SK-N-SH treated with all-trans-retinoic acid at 6 μM for 48 hours (cell line): ENCODE data around the gene IPO4.

Experiments used
- GLIS3 ChIP-seq: fragments of 250-450 bp; sonication (Bioruptor Pico); IDR thresholded peaks from 2 replicates; pipeline ENCODE4 v1.5.0; 2020; ENCODE audit warnings: mild to moderate bottlenecking, moderate library complexity
- PPARA ChIP-seq: fragments of 250-450 bp; sonication (Bioruptor Pico); IDR thresholded peaks from 2 replicates; pipeline ENCODE4 v1.5.0; 2020; ENCODE audit warnings: mild to moderate bottlenecking, borderline replicate concordance
- ZNF565 ChIP-seq: fragments of 450-650 bp; formaldehyde crosslinking; conservative IDR thresholded peaks from 2 replicates; pipeline ENCODE4 v1.5.0; 2020; ENCODE audit warnings: low read depth, mild to moderate bottlenecking, moderate library complexity

GRCh38 chr14:24145219-24145618, 43.4 kb downstream of the IPO4 start:
- no peak for TF ChIP-seq GLIS3 (CRISPR knock-in tag)
- TF ChIP-seq ZNF565: no peak
- no peak for TF ChIP-seq PPARA
